Measurements from ENCODE around the gene HCLS1. TPM values are rescaled to one million over a fixed set of nuclear protein-coding genes. Genes with fewer than 3 reads are reported as not detected.
A peak's percentile ranks its signal among the peaks of the same experiment; 100 is the strongest.

Gene HCLS1
- polyA plus RNA-seq, 3 donors: 311 to 483 (median 475) TPM

DNA sequence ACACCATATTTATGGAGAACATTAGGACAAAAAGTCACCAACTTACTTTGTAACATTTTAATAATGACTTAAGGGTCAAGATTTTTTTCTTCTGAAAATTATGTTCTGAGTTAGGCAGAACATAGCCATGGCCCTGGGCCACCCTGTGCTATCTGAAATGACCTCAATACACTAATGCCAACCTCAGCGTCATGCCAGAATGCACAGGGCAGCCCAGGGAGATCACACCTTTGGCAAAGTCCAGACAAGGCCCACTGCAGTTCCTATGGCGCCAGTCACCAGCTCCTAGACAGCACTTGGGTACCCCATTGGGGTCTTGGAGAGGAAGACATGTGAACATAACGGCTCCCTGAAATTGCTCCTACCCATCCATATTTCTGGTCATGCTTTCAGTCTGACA is 33.1 kb downstream of the HCLS1 start:
- Mint-ChIP-seq H3K27ac (peak overlapping the region in 1 of 7 donors; percentile 28), H3K36me3 (peaks cover 35 to 39% of the 10 kb centered on the region in 2 donors), H3K4me3 (no peak overlapping the region), H3K4me1 (no peaks in the 10 kb centered on the region), H3K27me3 (ENCODE audit: low read depth in 3 of 3) (no peaks in the 10 kb centered on the region), H3K9me3 (peaks cover 0 to 3% (median 0%) of the 10 kb centered on the region in 7 donors)
- Histone ChIP-seq H3K27me3 (ENCODE audit: control insufficient read depth in 2 of 2, insufficient read depth in 2 of 2, low read length in 2 of 2) (no peaks in the 10 kb centered on the region), H4K20me1 (ENCODE audit: insufficient read depth, low read length) (peaks cover 15% of the 10 kb centered on the region), H3K27ac (ENCODE audit: low read depth in 1 of 2, low read length in 2 of 2) (no peak overlapping the region), H3K79me2 (ENCODE audit: insufficient read depth, low read length) (no peaks in the 10 kb centered on the region), H3K36me3 (replicated peaks in 1 of 2; ENCODE audit: control insufficient read depth in 1 of 2, insufficient read depth in 2 of 2, low read length in 2 of 2) (peaks cover 23 to 36% of the 10 kb centered on the region in 2 donors), H2AFZ (ENCODE audit: insufficient read depth, low read depth, low read length, poor library complexity, severe bottlenecking) (no peak overlapping the region), H3K9me3 (replicated peaks in 1 of 2; ENCODE audit: control insufficient read depth in 1 of 2, insufficient read depth in 1 of 2, low read length in 2 of 2) (no peaks in the 10 kb centered on the region), H3K4me3 (replicated peaks in 1 of 3; ENCODE audit: low read depth in 2 of 3, low read length in 3 of 3) (no peak overlapping the region), H3K4me2 (replicated peaks; ENCODE audit: extremely low read depth, low read length, poor library complexity, severe bottlenecking) (no peak overlapping the region), H3K4me1 (ENCODE audit: control insufficient read depth in 1 of 2, insufficient read depth in 2 of 2, low read length in 2 of 2) (no peaks in the 10 kb centered on the region), H3K9ac (ENCODE audit: insufficient read depth, low read length, poor library complexity, severe bottlenecking) (no peak overlapping the region)
- 50% methylated on average over 2 of the region's 3 CpGs for WGBS (ENCODE audit: insufficient coverage)
- no peak for TF ChIP-seq CTCF (IDR thresholded peaks at IDR 0.05)
- intact Hi-C loops (cut with micrococcal nuclease): no loop called here
- no peak for DNase-seq

DNA sequence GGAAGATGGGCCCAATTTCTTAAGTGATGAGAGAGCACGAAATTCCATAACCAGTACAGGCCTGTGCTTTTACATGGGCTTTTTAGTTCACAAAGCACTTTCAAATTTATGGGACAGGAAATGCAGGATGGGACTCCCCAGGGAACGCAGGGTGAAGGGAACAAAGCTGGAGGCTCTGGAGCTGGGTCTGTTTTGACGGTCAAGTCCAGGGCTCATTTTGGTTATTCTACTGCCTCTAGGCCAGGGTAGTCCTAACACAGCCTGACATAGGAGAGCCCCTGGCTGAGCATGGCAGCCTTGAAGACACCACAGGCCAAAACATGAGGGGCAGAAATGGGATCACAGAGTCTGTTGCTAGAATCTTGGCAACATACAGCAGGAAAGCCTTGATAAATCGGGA is 33.5 kb downstream of the HCLS1 start:
- Histone ChIP-seq H4K20me1 (ENCODE audit: insufficient read depth, low read length) (peaks cover 13% of the 10 kb centered on the region), H3K27ac (ENCODE audit: low read depth in 1 of 2, low read length in 2 of 2) (no peak overlapping the region), H3K4me1 (ENCODE audit: control insufficient read depth in 1 of 2, insufficient read depth in 2 of 2, low read length in 2 of 2) (no peaks in the 10 kb centered on the region), H3K79me2 (ENCODE audit: insufficient read depth, low read length) (no peaks in the 10 kb centered on the region), H3K36me3 (replicated peaks in 1 of 2; ENCODE audit: control insufficient read depth in 1 of 2, insufficient read depth in 2 of 2, low read length in 2 of 2) (peaks cover 19 to 32% of the 10 kb centered on the region in 2 donors), H3K9me3 (replicated peaks in 1 of 2; ENCODE audit: control insufficient read depth in 1 of 2, insufficient read depth in 1 of 2, low read length in 2 of 2) (no peaks in the 10 kb centered on the region), H3K9ac (ENCODE audit: insufficient read depth, low read length, poor library complexity, severe bottlenecking) (no peak overlapping the region), H3K4me2 (replicated peaks; ENCODE audit: extremely low read depth, low read length, poor library complexity, severe bottlenecking) (no peak overlapping the region), H2AFZ (ENCODE audit: insufficient read depth, low read depth, low read length, poor library complexity, severe bottlenecking) (no peak overlapping the region), H3K4me3 (replicated peaks in 1 of 3; ENCODE audit: low read depth in 2 of 3, low read length in 3 of 3) (no peak overlapping the region), H3K27me3 (ENCODE audit: control insufficient read depth in 2 of 2, insufficient read depth in 2 of 2, low read length in 2 of 2) (no peaks in the 10 kb centered on the region)
- WGBS (ENCODE audit: insufficient coverage): 96% methylated on average over 3 of the region's 4 CpGs
- Mint-ChIP-seq H3K27ac (peak overlapping the region in 4 of 7 donors; percentile 1 to 76 (median 66)), H3K27me3 (ENCODE audit: low read depth in 3 of 3) (no peaks in the 10 kb centered on the region), H3K4me3 (no peak overlapping the region), H3K9me3 (peaks cover 0 to 3% (median 0%) of the 10 kb centered on the region in 7 donors), H3K36me3 (peaks cover 31 to 35% of the 10 kb centered on the region in 2 donors), H3K4me1 (no peaks in the 10 kb centered on the region)
- no peak for DNase-seq
- intact Hi-C loops (cut with micrococcal nuclease): no loop called here
- no peak for TF ChIP-seq CTCF (IDR thresholded peaks at IDR 0.05)

All from CD14-positive monocyte (primary cell).